ENCODE results near the gene UBE2D2. TPM values are rescaled to one million over a fixed set of nuclear protein-coding genes. Genes with fewer than 3 reads are reported as not detected.

The UBE2D2 gene
- total RNA-seq, 4 donors from 2014 or later: 55.9 to 63.7 (median 58.5) TPM

GRCh38 chr5:139646912-139647505, 85.9 kb downstream of the UBE2D2 start:
- no peak for TF ChIP-seq CTCF (IDR thresholded peaks at IDR 0.05; ENCODE audit: low read depth)

- no peak for TF ChIP-seq CTCF (IDR thresholded peaks at IDR 0.05; ENCODE audit: low read depth)
Measured at GRCh38 chr5:139647506-139648204, 86.5 kb downstream of the UBE2D2 start.

GRCh38 chr5:139648205-139649081, 87.3 kb downstream of the UBE2D2 start, which contains the start of gene CXXC5:
Gene CXXC5, plus strand, starts transcription at chr5:139648349. Its CDS starts 32,175 bp downstream, at chr5:139680524.
- no peak for TF ChIP-seq CTCF (IDR thresholded peaks at IDR 0.05; ENCODE audit: low read depth)

- no peak for TF ChIP-seq CTCF (IDR thresholded peaks at IDR 0.05; ENCODE audit: low read depth)
Measured at GRCh38 chr5:139649082-139649991, 88.2 kb downstream of the UBE2D2 start.

DNA sequence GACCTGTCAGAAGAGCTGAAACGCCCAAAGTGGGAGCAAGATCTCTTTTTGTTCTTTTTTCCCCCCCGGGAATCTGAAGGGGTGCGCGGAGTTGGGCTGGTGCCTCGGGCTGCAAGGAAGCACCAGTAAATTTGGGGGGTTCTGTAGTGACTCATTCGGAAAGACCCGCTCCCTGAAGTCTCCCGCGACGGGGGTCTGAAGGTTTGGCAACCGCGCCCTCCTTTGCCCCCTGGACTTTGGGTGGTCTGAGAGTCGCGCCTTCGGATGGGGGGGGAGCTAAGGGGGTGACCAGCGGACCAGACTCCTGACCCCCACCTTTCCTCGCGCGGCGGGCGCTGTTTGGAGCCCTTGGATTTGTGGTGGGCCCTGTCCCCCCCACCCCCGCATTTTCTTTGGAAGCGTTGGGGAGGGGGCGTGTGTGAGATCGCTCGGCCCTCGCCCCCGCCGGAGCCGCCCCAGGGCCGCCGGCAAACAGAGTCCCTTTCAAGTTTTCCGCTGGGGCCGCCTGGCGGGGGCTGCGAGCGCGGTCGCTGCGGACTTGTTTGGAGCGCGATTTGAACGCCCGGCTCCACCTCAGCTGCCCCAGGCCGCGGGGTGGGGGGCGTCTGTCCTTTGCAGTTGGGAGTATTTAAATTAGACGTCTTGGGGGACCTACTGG, 89.0 kb downstream of the UBE2D2 start:
- TF ChIP-seq CTCF (IDR thresholded peaks at IDR 0.05; ENCODE audit: low read depth): no peak

DNA sequence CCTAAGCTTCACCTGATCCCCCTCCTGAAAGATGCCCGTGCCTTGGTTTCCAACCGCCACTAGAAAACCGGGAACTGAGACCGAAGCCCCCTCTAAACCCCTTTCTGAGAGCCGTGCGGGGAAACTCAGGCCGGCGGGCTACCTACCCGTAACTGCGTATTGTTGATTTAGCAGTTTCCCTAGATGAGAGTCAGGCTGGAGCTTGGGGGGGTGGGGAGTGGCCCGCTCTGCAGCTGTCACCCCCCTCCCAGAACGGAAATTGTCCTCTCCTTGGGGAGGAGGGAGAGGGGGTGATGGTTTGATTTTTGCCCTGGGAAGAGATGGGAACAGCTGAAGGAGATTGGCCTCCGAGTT, 89.5 kb downstream of the UBE2D2 start:
- no peak for TF ChIP-seq CTCF (IDR thresholded peaks at IDR 0.05; ENCODE audit: low read depth)

All from subcutaneous adipose tissue (tissue), 4 donors.